SHP77 (cell line): ENCODE results near the gene ZNF865.

Experiments used
- DNase-seq, 2 experiments: peaks; one replicate each; lab custom pipeline; 2025; lab: John Stamatoyannopoulos, UW

Gene ZNF865

GRCh38 chr19:55658846-55659459 lies 53.5 kb downstream of the ZNF865 start:
- DNase-seq: no peak

GRCh38 chr19:55659822-55660221 lies 54.4 kb downstream of the ZNF865 start:
- DNase-seq: no peak

- no peak for DNase-seq
Observed at GRCh38 chr19:55660404-55660803, 55.0 kb downstream of the ZNF865 start.

GRCh38 chr19:55660991-55661390 lies 55.5 kb downstream of the ZNF865 start:
- no peak for DNase-seq

- DNase-seq: no peak
Observed at GRCh38 chr19:55661826-55662225, 56.4 kb downstream of the ZNF865 start.

- DNase-seq: no peak
Observed at GRCh38 chr19:55663846-55664536, 58.5 kb downstream of the ZNF865 start.

- no peak for DNase-seq
Observed at GRCh38 chr19:55666343-55667005, 61.0 kb downstream of the ZNF865 start.
